Neural progenitor cell (in vitro differentiated cells): ENCODE results near the gene SLC5A3. TPM values are rescaled to one million over a fixed set of nuclear protein-coding genes. Genes with fewer than 3 reads are reported as not detected.
A peak's percentile ranks its signal among the peaks of the same experiment; 100 is the strongest.

Experiments used
- DNase-seq: peaks from one replicate; pipeline ENCODE4 v3.0.0-alpha.2; 2016; ENCODE audit warnings: low spot score
- H2AFZ ChIP-seq: fragments of 200-600 bp; sonication (generic); replicated peaks from 2 replicates; pipeline ENCODE4 v1.6.1; 2016; ENCODE audit warnings: antibody characterized with exemption
- H3F3A ChIP-seq: fragments of 200-600 bp; sonication (generic); 2 replicates; pipeline ENCODE4 v1.6.1; 2016; ENCODE audit warnings: antibody characterized with exemption, low read depth
- H3K27ac ChIP-seq: fragments of 200-600 bp; sonication (generic); 2 replicates; pipeline ENCODE4 v1.5.1; 2016; ENCODE audit warnings: mild to moderate bottlenecking
- H3K27me3 ChIP-seq: fragments of 200-600 bp; sonication (generic); 2 replicates; pipeline ENCODE4 v1.6.1; 2016; ENCODE audit warnings: mild to moderate bottlenecking, moderate library complexity
- H3K36me3 ChIP-seq: fragments of 200-600 bp; sonication (generic); 2 replicates; pipeline ENCODE4 v1.5.1; 2016
- H3K4me1 ChIP-seq: fragments of 200-600 bp; sonication (generic); 2 replicates; pipeline ENCODE4 v1.6.1; 2016; ENCODE audit warnings: mixed run types
- H3K4me2 ChIP-seq: fragments of 200-600 bp; sonication (generic); 2 replicates; pipeline ENCODE4 v1.6.1; 2016
- H3K4me3 ChIP-seq: fragments of 200-600 bp; sonication (generic); 2 replicates; pipeline ENCODE4 v1.5.1; 2016
- H3K79me2 ChIP-seq: fragments of 200-600 bp; sonication (generic); 2 replicates; pipeline ENCODE4 v1.6.1; 2016; ENCODE audit warnings: low read depth
- H3K9ac ChIP-seq: fragments of 200-600 bp; sonication (generic); 2 replicates; pipeline ENCODE4 v1.6.1; 2016
- H3K9me3 ChIP-seq: fragments of 200-600 bp; sonication (generic); 2 replicates; pipeline ENCODE4 v1.5.1; 2016; ENCODE audit warnings: low read depth
- H4K20me1 ChIP-seq: fragments of 200-600 bp; sonication (generic); 2 replicates; pipeline ENCODE4 v1.6.1; 2016; ENCODE audit warnings: low read depth
- H3K27ac Mint-ChIP-seq: 3 replicates; pipeline ENCODE4 v1.8.0; 2021; ENCODE audit warnings: mixed read lengths
- H3K27me3 Mint-ChIP-seq: 2 replicates; pipeline ENCODE4 v1.8.0; 2022; ENCODE audit warnings: low read depth, mild to moderate bottlenecking, inconsistent platforms, moderate library complexity, mixed read lengths; ENCODE audit not compliant: insufficient read depth
- H3K36me3 Mint-ChIP-seq: 3 replicates; pipeline ENCODE4 v1.8.0; 2021; ENCODE audit warnings: mixed read lengths
- H3K4me1 Mint-ChIP-seq: 3 replicates; pipeline ENCODE4 v1.8.0; 2021; ENCODE audit warnings: mixed read lengths
- H3K4me3 Mint-ChIP-seq: 3 replicates; pipeline ENCODE4 v1.8.0; 2021; ENCODE audit warnings: mild to moderate bottlenecking, moderate library complexity, mixed read lengths
- H3K9me3 Mint-ChIP-seq: 3 replicates; pipeline ENCODE4 v1.8.0; 2020; ENCODE audit warnings: mixed read lengths
- EZH2 ChIP-seq: fragments of 200-600 bp; sonication (generic); IDR thresholded peaks from 2 replicates; pipeline ENCODE4 v1.6.1; 2017; ENCODE audit warnings: antibody characterized with exemption, mild to moderate bottlenecking, moderate library complexity
- EZH2phosphoT487 ChIP-seq: fragments of 200-600 bp; sonication (generic); IDR thresholded peaks from 2 replicates; pipeline ENCODE4 v1.6.1; 2017; ENCODE audit warnings: antibody characterized with exemption
- total RNA-seq: library from RNA; depleted of rRNA; stranded (reverse); fragments of >200 nt; gene quantifications from 2 replicates; pipeline ENCODE4 v1.2.3, GENCODE V29; 2015; ENCODE audit warnings: low replicate concordance
- TF ChIP-seq, protein P1 (sequence below): fragments of 200-600 bp; sonication (generic); IDR thresholded peaks from 2 replicates; pipeline ENCODE4 v1.5.1; 2017; ENCODE audit warnings: antibody characterized with exemption, mild to moderate bottlenecking

SLC5A3 gene
- total RNA-seq, 1 donor from 2014 or later = 44.3 TPM

DNA sequence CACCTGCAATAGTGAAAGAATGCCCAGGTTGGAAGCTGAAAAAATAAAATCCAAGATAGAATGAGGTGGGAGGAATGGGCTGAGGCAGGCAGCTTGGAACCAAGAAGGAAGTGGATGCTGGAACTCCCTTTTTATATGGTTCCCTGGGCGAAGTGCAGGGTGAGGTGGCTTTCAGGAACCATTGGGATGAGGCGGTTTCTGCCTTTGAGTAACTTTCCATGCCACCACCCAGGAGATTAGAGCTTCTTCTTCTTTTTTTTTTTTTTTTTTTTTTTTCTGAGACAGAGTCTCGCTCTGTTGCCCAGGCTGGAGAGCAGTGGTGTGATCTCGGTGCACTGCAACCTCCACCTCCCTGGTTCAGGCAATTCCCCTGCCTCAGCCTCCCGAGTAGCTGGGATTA, 17.8 kb upstream of the SLC5A3 start:
- Histone ChIP-seq H4K20me1 (no peaks in the 10 kb centered on the region), H3K9ac (no peak overlapping the region), H3F3A (no peaks in the 10 kb centered on the region), H3K27me3 (no peaks in the 10 kb centered on the region), H3K36me3 (no peaks in the 10 kb centered on the region), H3K4me3 (no peak overlapping the region), H3K79me2 (no peaks in the 10 kb centered on the region), H3K4me1 (no peaks in the 10 kb centered on the region), H3K27ac (no peak overlapping the region), H2AFZ (no peak overlapping the region), H3K4me2 (no peak overlapping the region), H3K9me3 (no peaks in the 10 kb centered on the region)
- H3K27ac Mint-ChIP-seq = peak overlapping the region; percentile 8
- DNase-seq = no peak
- H3K9me3 Mint-ChIP-seq = no peaks in the 10 kb centered on the region
- peaks cover 2% of the 10 kb centered on the region for H3K27me3 Mint-ChIP-seq
- H3K4me1 Mint-ChIP-seq = no peaks in the 10 kb centered on the region
- no peak overlapping the region for H3K4me3 Mint-ChIP-seq
- TF ChIP-seq, protein P1, sequence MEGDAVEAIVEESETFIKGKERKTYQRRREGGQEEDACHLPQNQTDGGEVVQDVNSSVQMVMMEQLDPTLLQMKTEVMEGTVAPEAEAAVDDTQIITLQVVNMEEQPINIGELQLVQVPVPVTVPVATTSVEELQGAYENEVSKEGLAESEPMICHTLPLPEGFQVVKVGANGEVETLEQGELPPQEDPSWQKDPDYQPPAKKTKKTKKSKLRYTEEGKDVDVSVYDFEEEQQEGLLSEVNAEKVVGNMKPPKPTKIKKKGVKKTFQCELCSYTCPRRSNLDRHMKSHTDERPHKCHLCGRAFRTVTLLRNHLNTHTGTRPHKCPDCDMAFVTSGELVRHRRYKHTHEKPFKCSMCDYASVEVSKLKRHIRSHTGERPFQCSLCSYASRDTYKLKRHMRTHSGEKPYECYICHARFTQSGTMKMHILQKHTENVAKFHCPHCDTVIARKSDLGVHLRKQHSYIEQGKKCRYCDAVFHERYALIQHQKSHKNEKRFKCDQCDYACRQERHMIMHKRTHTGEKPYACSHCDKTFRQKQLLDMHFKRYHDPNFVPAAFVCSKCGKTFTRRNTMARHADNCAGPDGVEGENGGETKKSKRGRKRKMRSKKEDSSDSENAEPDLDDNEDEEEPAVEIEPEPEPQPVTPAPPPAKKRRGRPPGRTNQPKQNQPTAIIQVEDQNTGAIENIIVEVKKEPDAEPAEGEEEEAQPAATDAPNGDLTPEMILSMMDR = no peak
- TF ChIP-seq EZH2 (no peak), EZH2phosphoT487 (no peak)
- no peaks in the 10 kb centered on the region for H3K36me3 Mint-ChIP-seq

DNA sequence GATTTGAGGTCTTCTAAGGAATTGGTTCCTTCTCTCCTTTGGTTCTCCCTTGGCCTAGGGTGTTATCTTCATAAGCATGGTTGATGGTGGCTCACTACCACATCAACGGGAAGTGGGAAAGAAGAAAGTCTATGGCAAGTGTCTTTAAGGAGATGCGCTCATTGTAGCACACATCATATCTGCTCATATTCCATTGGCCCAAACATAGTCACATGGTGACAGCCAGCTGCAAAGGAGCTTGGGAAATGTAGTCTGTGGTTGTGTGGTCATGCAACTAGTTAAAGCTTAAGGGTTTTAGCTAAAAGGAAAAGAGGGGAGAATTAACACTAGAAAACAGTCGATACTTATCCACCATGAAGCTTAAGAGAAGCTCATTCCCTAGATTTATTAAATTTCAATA, 11.4 kb upstream of the SLC5A3 start:
- H3K4me3 Mint-ChIP-seq = no peak overlapping the region
- TF ChIP-seq, protein P1 = no peak
- TF ChIP-seq EZH2phosphoT487 (no peak), EZH2 (no peak)
- no peak overlapping the region for H3K4me2 ChIP-seq
- no peaks in the 10 kb centered on the region for H3K79me2 ChIP-seq
- no peak overlapping the region for H3K27ac ChIP-seq
- H3K9me3 Mint-ChIP-seq = peaks cover 2% of the 10 kb centered on the region
- no peaks in the 10 kb centered on the region for H3F3A ChIP-seq
- no peak overlapping the region for H2AFZ ChIP-seq
- H3K27ac Mint-ChIP-seq = no peak overlapping the region
- H3K9ac ChIP-seq = no peak overlapping the region
- peaks cover under 1% of the 10 kb centered on the region for H3K4me1 Mint-ChIP-seq
- H3K4me3 ChIP-seq = no peak overlapping the region
- H3K4me1 ChIP-seq = no peaks in the 10 kb centered on the region
- no peaks in the 10 kb centered on the region for H4K20me1 ChIP-seq
- no peak for DNase-seq
- H3K36me3 Mint-ChIP-seq = peaks cover 1% of the 10 kb centered on the region
- no peaks in the 10 kb centered on the region for H3K9me3 ChIP-seq
- H3K27me3 Mint-ChIP-seq = no peaks in the 10 kb centered on the region
- no peaks in the 10 kb centered on the region for H3K36me3 ChIP-seq
- H3K27me3 ChIP-seq = no peaks in the 10 kb centered on the region

DNA sequence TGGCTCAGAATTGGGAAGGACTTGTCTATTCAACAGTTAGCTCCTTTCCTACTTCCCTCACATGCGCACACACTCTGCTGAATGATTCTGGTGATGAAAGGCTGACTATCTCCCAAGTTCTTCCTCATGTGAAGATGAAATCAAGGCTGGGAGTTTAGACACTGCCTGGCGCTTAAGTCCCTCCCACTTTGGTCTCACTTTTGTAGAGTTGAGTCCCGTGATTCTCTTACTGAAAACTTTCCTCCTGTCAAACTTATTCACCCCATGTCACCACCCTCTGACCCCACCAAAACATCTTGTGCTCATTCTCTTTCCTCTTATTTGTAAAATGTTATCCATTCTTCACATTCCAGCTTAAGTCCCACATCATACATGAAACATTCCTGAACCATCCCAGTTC, 8.4 kb upstream of the SLC5A3 start:
- Histone ChIP-seq H4K20me1 (no peaks in the 10 kb centered on the region), H3K36me3 (no peaks in the 10 kb centered on the region), H3K9me3 (no peaks in the 10 kb centered on the region), H3K79me2 (no peaks in the 10 kb centered on the region), H3K27ac (no peak overlapping the region), H2AFZ (no peak overlapping the region), H3K4me1 (no peaks in the 10 kb centered on the region), H3K4me3 (no peak overlapping the region), H3K27me3 (no peaks in the 10 kb centered on the region), H3K4me2 (no peak overlapping the region), H3F3A (no peaks in the 10 kb centered on the region), H3K9ac (no peak overlapping the region)
- DNase-seq = no peak
- H3K4me1 Mint-ChIP-seq = peaks cover 3% of the 10 kb centered on the region
- TF ChIP-seq EZH2phosphoT487 = no peak
- no peak for TF ChIP-seq EZH2
- TF ChIP-seq, protein P1 = no peak
- H3K36me3 Mint-ChIP-seq = peaks cover 1% of the 10 kb centered on the region
- peaks cover 2% of the 10 kb centered on the region for H3K9me3 Mint-ChIP-seq
- H3K27ac Mint-ChIP-seq = no peak overlapping the region
- H3K27me3 Mint-ChIP-seq = no peaks in the 10 kb centered on the region
- no peak overlapping the region for H3K4me3 Mint-ChIP-seq
